ENCODE data around the gene TAS2R8. TPM values are rescaled to one million over a fixed set of nuclear protein-coding genes. Genes with fewer than 3 reads are reported as not detected.

Gene TAS2R8
- total and polyA plus RNA-seq, 12 donors: 0.18 to 0.91 (median 0.24) TPM; not detected in 7

- Histone ChIP-seq H3K9me3 (replicated peaks in 1 of 3) (no peaks in the 10 kb centered on the region), H3K36me3 (replicated peaks in 1 of 2) (no peaks in the 10 kb centered on the region), H3K4me1 (replicated peaks in 1 of 2) (no peaks in the 10 kb centered on the region), H3K4me3 (no peak overlapping the region), H3K27me3 (no peaks in the 10 kb centered on the region), H3K27ac (no peak overlapping the region)
- DNase-seq: no peak
- no peak for TF ChIP-seq POLR2A (IDR thresholded peaks at IDR 0.05)
- TF ChIP-seq CTCF (IDR thresholded peaks at IDR 0.05): no peak
- intact Hi-C loops (cut with DNase I): no loop called here
- 84 to 100% (median 97%) methylated on average over 1 of the region's 1 CpG for WGBS, 4 donors
Observed at GRCh38 chr12:10829994-10830393, 22.9 kb upstream of the TAS2R8 start.

DNA sequence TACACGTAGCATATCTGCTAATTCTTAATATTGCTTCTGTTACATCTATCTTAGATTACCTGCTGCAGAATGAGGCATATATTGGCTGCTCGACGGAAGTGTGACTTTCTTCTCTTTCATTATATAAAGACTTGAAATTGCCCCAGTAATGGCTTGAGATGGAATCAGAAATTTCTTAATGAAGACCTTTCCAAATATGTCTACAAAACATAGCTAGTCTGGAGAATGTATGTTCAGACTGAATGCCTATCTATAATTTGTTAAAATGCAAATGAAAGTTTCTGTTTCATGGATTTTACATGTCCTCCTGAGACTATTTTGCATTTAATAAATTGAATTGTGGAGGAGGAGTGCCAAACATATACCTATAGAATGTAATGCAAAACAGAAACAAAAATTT, 19.2 kb upstream of the TAS2R8 start, which contains the start of gene TAS2R10:
TSS of gene TAS2R10 (minus strand) at position 101 of the 400 bp plus-strand sequence. CDS start at position 12, 89 bp downstream.
- no peak for TF ChIP-seq POLR2A (IDR thresholded peaks at IDR 0.05)
- no peak for TF ChIP-seq CTCF (IDR thresholded peaks at IDR 0.05)

DNA sequence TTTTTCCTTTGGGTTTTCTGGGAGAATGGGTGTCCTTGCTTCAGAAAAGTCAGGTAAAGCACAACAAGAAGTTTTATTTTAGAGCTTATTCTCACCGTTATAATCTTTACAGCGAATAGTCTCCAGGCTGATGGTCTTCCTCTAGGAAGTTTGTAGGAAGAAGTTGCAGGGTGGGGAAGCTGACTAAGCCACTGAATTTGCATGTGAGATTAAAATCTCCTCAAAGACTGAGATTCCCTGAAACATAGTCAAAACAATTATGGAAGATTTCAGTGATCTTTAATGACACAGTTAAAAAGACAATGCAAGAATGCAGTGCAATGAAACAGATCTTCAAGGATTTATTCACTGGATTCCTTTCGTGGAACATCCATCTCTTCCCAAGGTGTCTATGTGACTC, 17.9 kb upstream of the TAS2R8 start:
- intact Hi-C loops (cut with DNase I): no loop called here
- 88 to 92% (median 90%) methylated on average over 3 of the region's 3 CpGs for WGBS, 4 donors

More for the DNA sequence above, 19.2 kb upstream of the TAS2R8 start, which contains the start of gene TAS2R10:
- H3K27me3 ChIP-seq: no peaks in the 10 kb centered on the region
- DNase-seq: no peak
- no peaks in the 10 kb centered on the region for H3K36me3 ChIP-seq (replicated peaks in 1 of 2)
- H3K27ac ChIP-seq: no peak within 1 kb of the TSS
- intact Hi-C loops (cut with DNase I): no loop called here
- peaks cover 0 to 6% (median 0%) of the 10 kb centered on the region in 3 donors for H3K9me3 ChIP-seq (replicated peaks in 1 of 3)
- 91 to 94% (median 94%) methylated on average over 3 of the region's 3 CpGs for WGBS, 4 donors
- H3K4me3 ChIP-seq: no peak within 1 kb of the TSS
- H3K4me1 ChIP-seq (replicated peaks in 1 of 2): no peaks in the 10 kb centered on the region

GRCh38 chr12:10811883-10812536, 4.9 kb upstream of the TAS2R8 start:
- Histone ChIP-seq H3K4me3 (no peak overlapping the region), H3K27ac (no peak overlapping the region), H3K27me3 (no peaks in the 10 kb centered on the region), H3K36me3 (replicated peaks in 1 of 2) (no peaks in the 10 kb centered on the region), H3K9me3 (replicated peaks in 1 of 3) (no peaks in the 10 kb centered on the region), H3K4me1 (replicated peaks in 1 of 2) (no peaks in the 10 kb centered on the region)
- intact Hi-C loops (cut with DNase I): no loop called here
- TF ChIP-seq POLR2A (IDR thresholded peaks at IDR 0.05) (no peak), CTCF (IDR thresholded peaks at IDR 0.05) (no peak)
- 81 to 85% (median 83%) methylated on average over 3 of the region's 3 CpGs for WGBS, 4 donors
- no peak for DNase-seq

More for the DNA sequence above, 17.9 kb upstream of the TAS2R8 start:
- no peaks in the 10 kb centered on the region for H3K36me3 ChIP-seq (replicated peaks in 1 of 2)
- H3K27ac ChIP-seq: no peak overlapping the region
- no peak for TF ChIP-seq POLR2A (IDR thresholded peaks at IDR 0.05)
- no peak for TF ChIP-seq CTCF (IDR thresholded peaks at IDR 0.05)
- H3K4me3 ChIP-seq: no peak overlapping the region
- H3K9me3 ChIP-seq (replicated peaks in 1 of 3): peaks cover 0 to 6% (median 0%) of the 10 kb centered on the region in 3 donors
- no peaks in the 10 kb centered on the region for H3K27me3 ChIP-seq
- no peak for DNase-seq
- H3K4me1 ChIP-seq (replicated peaks in 1 of 2): no peaks in the 10 kb centered on the region

Measured in adrenal gland (tissue), 12 donors.